ENCODE data around the gene PSEN1.

DNA sequence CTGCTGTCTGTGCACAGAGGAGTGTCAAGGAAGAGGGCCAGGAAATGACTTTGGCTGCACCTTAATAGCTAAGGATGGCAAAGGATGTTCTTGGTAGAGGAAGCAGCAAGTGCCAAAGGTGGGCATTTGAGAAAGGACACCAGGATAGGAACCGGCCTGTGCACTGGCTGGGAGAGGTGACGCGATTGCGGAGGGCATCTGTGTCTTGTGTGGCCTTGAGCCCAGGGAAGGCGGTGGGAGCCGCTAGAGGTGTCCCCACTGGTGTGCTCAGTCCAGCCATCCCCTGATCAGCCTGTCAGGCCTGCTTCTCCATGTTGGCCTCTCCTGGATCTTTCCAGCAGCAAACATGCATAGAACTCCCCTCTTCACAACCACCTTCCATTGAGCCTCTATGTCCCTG is 131.2 kb downstream of the PSEN1 start:
- no peak for TF ChIP-seq CTCF (IDR thresholded peaks at IDR 0.05; ENCODE audit: insufficient read depth, low read length)
- no peak for TF ChIP-seq POLR2AphosphoS5 (IDR thresholded peaks at IDR 0.05; ENCODE audit: low read depth)
- TF ChIP-seq, protein P1, sequence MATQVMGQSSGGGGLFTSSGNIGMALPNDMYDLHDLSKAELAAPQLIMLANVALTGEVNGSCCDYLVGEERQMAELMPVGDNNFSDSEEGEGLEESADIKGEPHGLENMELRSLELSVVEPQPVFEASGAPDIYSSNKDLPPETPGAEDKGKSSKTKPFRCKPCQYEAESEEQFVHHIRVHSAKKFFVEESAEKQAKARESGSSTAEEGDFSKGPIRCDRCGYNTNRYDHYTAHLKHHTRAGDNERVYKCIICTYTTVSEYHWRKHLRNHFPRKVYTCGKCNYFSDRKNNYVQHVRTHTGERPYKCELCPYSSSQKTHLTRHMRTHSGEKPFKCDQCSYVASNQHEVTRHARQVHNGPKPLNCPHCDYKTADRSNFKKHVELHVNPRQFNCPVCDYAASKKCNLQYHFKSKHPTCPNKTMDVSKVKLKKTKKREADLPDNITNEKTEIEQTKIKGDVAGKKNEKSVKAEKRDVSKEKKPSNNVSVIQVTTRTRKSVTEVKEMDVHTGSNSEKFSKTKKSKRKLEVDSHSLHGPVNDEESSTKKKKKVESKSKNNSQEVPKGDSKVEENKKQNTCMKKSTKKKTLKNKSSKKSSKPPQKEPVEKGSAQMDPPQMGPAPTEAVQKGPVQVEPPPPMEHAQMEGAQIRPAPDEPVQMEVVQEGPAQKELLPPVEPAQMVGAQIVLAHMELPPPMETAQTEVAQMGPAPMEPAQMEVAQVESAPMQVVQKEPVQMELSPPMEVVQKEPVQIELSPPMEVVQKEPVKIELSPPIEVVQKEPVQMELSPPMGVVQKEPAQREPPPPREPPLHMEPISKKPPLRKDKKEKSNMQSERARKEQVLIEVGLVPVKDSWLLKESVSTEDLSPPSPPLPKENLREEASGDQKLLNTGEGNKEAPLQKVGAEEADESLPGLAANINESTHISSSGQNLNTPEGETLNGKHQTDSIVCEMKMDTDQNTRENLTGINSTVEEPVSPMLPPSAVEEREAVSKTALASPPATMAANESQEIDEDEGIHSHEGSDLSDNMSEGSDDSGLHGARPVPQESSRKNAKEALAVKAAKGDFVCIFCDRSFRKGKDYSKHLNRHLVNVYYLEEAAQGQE (IDR thresholded peaks at IDR 0.05; ENCODE audit: insufficient replicate concordance, low read depth) = no peak
- no peak for TF ChIP-seq SPI1 (IDR thresholded peaks at IDR 0.05; ENCODE audit: borderline replicate concordance, low read depth)

Measured in HL-60 (cell line).